HepG2 (cell line): ENCODE data around the gene SEMA6B. TPM values are rescaled to one million over a fixed set of nuclear protein-coding genes. Genes with fewer than 3 reads are reported as not detected.

ENCODE experiments used
- ASH2L ChIP-seq: fragments of 300-600, 200-600 bp; sonication (generic); IDR thresholded peaks from 2 replicates; pipeline ENCODE4 v1.7.0; 2017; ENCODE audit warnings: low read depth, mild to moderate bottlenecking, moderate library complexity, mixed read lengths, low read length; ENCODE audit not compliant: insufficient read length
- ELF3 ChIP-seq: IDR thresholded peaks from 2 replicates; pipeline ENCODE4 v1.6.1; 2016; ENCODE audit warnings: missing genetic modification reagents, missing compliant biosample characterization
- ERF ChIP-seq: IDR thresholded peaks from 2 replicates; pipeline ENCODE4 v1.6.1; 2018; ENCODE audit warnings: missing biosample characterization, missing genetic modification reagents
- HDAC2 ChIP-seq: sonication (generic); formaldehyde crosslinking; IDR thresholded peaks from 2 replicates; pipeline ENCODE4 v1.4.0; 2020; ENCODE audit warnings: missing genetic modification reagents
- KDM3A ChIP-seq: IDR thresholded peaks from 2 replicates; pipeline ENCODE4 v1.6.1; 2018; ENCODE audit warnings: low read depth, missing compliant biosample characterization
- MTA1 ChIP-seq: sonication (generic); formaldehyde crosslinking; IDR thresholded peaks from 2 replicates; pipeline ENCODE4 v1.4.0; 2020; ENCODE audit warnings: missing genetic modification reagents, mild to moderate bottlenecking, borderline replicate concordance
- MYC ChIP-seq: sonication (generic); formaldehyde crosslinking; IDR thresholded peaks from 2 replicates; pipeline ENCODE4 v1.9.0; 2021; ENCODE audit warnings: missing genetic modification reagents, borderline replicate concordance
- NBN ChIP-seq: fragments of 450-650 bp; conservative IDR thresholded peaks from 2 replicates; pipeline ENCODE4 v1.6.1; 2017
- NFE2L2 ChIP-seq: fragments of 150-350 bp; IDR thresholded peaks from 2 replicates; pipeline ENCODE4 v1.6.1; 2014; ENCODE audit warnings: low read length
- SP1 ChIP-seq, 2 experiments: fragments of 450-650 bp in 1 of 2; sonication (generic) in 1 of 2; formaldehyde crosslinking in 1 of 2; IDR thresholded peaks; 2 replicates each; pipeline versions ENCODE4 v1.4.0 to v1.6.1; 2016 to 2020; ENCODE audit warnings: missing genetic modification reagents in 1 of 2
- TCF12 ChIP-seq, 2 experiments: fragments of 450-650 bp in 1 of 2; sonication (generic) in 1 of 2; formaldehyde crosslinking in 1 of 2; IDR thresholded peaks; 2 replicates each; pipeline versions ENCODE4 v1.6.1 to v1.8.0; 2017 to 2022; ENCODE audit warnings: antibody characterized with exemption in 1 of 2, mild to moderate bottlenecking in 1 of 2, missing genetic modification reagents in 1 of 2, moderate library complexity in 1 of 2
- U2AF1 ChIP-seq: fragments of 200-400 bp; formaldehyde crosslinking; optimal IDR thresholded peaks from 2 replicates; pipeline ENCODE3; 2017; ENCODE audit warnings: mild to moderate bottlenecking, low read depth, low read length
- ZBTB38 ChIP-seq: sonication (generic); formaldehyde crosslinking; IDR thresholded peaks from 2 replicates; pipeline ENCODE4 v1.5.1; 2020; ENCODE audit warnings: mild to moderate bottlenecking, missing genetic modification reagents
- ZBTB7B ChIP-seq: sonication (generic); formaldehyde crosslinking; IDR thresholded peaks from 2 replicates; pipeline ENCODE4 v1.4.0; 2020; ENCODE audit warnings: missing genetic modification reagents
- ZFX ChIP-seq: sonication (generic); formaldehyde crosslinking; IDR thresholded peaks from 2 replicates; pipeline ENCODE4 v1.4.0; 2020; ENCODE audit warnings: mild to moderate bottlenecking, low read depth, missing genetic modification reagents, moderate library complexity
- ZMYM2 ChIP-seq: sonication (generic); formaldehyde crosslinking; IDR thresholded peaks from 2 replicates; pipeline ENCODE4 v1.8.0; 2022; ENCODE audit warnings: mild to moderate bottlenecking, missing genetic modification reagents
- ZNF138 ChIP-seq: sonication (generic); formaldehyde crosslinking; IDR thresholded peaks from 2 replicates; pipeline ENCODE4 v1.5.0; 2020; ENCODE audit warnings: mild to moderate bottlenecking, low read depth, missing genetic modification reagents
- ZNF207 ChIP-seq: fragments of 450-650 bp; IDR thresholded peaks from 2 replicates; pipeline ENCODE4 v1.6.1; 2016; ENCODE audit warnings: antibody characterized with exemption, borderline replicate concordance
- ZNF234 ChIP-seq: sonication (generic); formaldehyde crosslinking; conservative IDR thresholded peaks from 2 replicates; pipeline ENCODE4 v1.5.1; 2020; ENCODE audit warnings: mild to moderate bottlenecking, missing genetic modification reagents
- ZNF644 ChIP-seq: IDR thresholded peaks from 2 replicates; pipeline ENCODE4 v1.6.1; 2016; ENCODE audit warnings: low read depth
- ZNF703 ChIP-seq: sonication (generic); formaldehyde crosslinking; IDR thresholded peaks from 2 replicates; pipeline ENCODE4 v1.5.1; 2020; ENCODE audit warnings: missing genetic modification reagents, mild to moderate bottlenecking, moderate library complexity, borderline replicate concordance
- ZSCAN25 ChIP-seq: sonication (generic); formaldehyde crosslinking; IDR thresholded peaks from 2 replicates; pipeline ENCODE4 v1.8.0; 2022; ENCODE audit warnings: mild to moderate bottlenecking, missing genetic modification reagents
- polyA plus RNA-seq, 8 experiments: library from polyadenylated mRNA; depleted of rRNA in 3 of 8; stranded (reverse) in 7 of 8; unstranded in 1 of 8; fragments of >200 nt; fragmentation: Illumina TruSeq in 4 of 8; extraction: Trizol in 4 of 8; gene quantifications; 2 replicates each; pipeline versions ENCODE4 v1.2.1 to v1.2.3, GENCODE V29; 2011 to 2016; ENCODE audit warnings: low read depth in 4 of 8, missing spikeins in 1 of 8, mixed read lengths in 1 of 8; ENCODE audit not compliant: insufficient read depth in 1 of 8
- total RNA-seq, 5 experiments: library from RNA; depleted of rRNA; stranded (reverse); fragments of >200 nt; fragmentation: Illumina TruSeq; extraction: Trizol; gene quantifications; 2 replicates each; pipeline ENCODE4 v1.2.3, GENCODE V29; 2016; ENCODE audit warnings: low read depth in 1 of 5
- TF ChIP-seq, protein P1 (sequence below): sonication (generic); formaldehyde crosslinking; IDR thresholded peaks from 2 replicates; pipeline ENCODE4 v1.4.0; 2020; ENCODE audit warnings: missing genetic modification reagents, borderline replicate concordance
- TF ChIP-seq, protein P2 (sequence below): IDR thresholded peaks from 2 replicates; pipeline ENCODE4 v1.6.1; 2016; ENCODE audit warnings: missing compliant biosample characterization, missing genetic modification reagents, borderline replicate concordance
- TF ChIP-seq, protein P3 (sequence below): sonication (generic); formaldehyde crosslinking; IDR thresholded peaks from 2 replicates; pipeline ENCODE4 v1.4.0; 2020; ENCODE audit warnings: low read depth, mild to moderate bottlenecking, missing genetic modification reagents

SEMA6B gene
- total and polyA plus RNA-seq, 2 of the 13 experiments (the other 11 are each of a cell fraction or from before 2014, with no cell fraction given) = 45.5 to 67.1 TPM

DNA sequence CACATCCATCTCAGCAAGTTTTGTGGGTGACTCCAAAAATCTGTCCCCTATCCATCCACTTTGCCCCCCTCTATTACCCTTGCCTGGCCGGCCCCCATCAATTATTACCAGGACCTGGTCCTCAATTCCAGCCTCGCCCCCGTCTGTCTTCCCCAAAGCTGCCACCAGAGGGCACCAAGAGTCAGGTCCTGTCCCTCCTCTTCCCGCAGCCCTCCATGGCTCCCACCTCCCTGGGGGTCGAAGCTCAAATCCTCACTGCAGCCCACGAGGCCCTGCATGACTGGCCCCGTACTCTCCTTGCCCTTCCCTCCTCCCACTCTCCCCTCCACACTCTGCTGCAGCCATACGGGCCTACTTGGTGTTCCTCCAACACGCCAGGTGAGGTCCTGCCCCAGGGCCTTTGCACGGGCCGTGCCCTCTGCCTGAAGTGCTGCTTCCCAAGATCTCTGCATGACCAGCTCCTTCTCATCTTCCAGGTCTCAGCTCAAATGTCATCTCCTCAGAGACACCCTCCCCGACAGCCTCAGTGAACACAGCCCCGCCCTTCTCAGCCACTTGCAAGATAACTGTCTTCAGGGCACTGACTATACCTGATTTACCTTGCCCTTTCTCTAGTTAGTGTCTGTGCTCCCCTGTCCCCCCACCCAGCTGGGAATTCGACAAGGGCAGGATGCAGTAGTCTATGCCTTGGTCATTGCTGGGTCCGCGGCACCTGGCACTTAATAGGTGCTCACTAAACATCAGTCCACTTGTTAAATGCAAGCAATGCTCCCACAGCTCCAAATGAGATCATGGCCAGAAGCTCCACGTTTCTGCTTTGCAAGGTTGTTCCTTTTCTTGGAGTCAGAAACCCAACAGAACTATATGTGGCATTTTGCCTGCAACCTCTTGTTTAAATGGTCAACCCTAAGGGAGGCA is 16.8 kb upstream of the SEMA6B start (continued):
- TF ChIP-seq MTA1 (CRISPR knock-in tag) (peak; percentile 70; the same call in 1 of the 2 replicates), ZNF138 (no peak), TCF12 (IDR thresholded peaks at IDR 0.05) (no peak), TCF12 (CRISPR knock-in tag; IDR thresholded peaks at IDR 0.05) (no peak), ZFX (0 out of 2 replicates have a peak, but pooled peaks have one; percentile 25), ZNF644 (CRISPR knock-in tag) (no peak), SP1 (IDR thresholded peaks at IDR 0.05) (no peak), SP1 (CRISPR knock-in tag; IDR thresholded peaks at IDR 0.05) (0 out of 2 replicates have a peak, but pooled peaks have one; percentile 36), ERF (no peak), NFE2L2 (no peak), ZNF703 (CRISPR knock-in tag) (no peak), ZBTB38 (CRISPR knock-in tag) (peak; percentile 64; the same call in 1 of the 2 replicates), HDAC2 (CRISPR knock-in tag) (peak; percentile 75), KDM3A (CRISPR knock-in tag) (0 out of 2 replicates have a peak, but pooled peaks have one; percentile 14), ZNF234 (CRISPR knock-in tag) (no peak), ELF3 (CRISPR knock-in tag) (0 out of 2 replicates have a peak, but pooled peaks have one; percentile 11), ZNF207 (0 out of 2 replicates have a peak, but pooled peaks have one; percentile 15), ZSCAN25 (CRISPR knock-in tag) (peak; percentile 88), U2AF1 (peak; percentile 39), ZBTB7B (CRISPR knock-in tag) (peak; percentile 62; the same call in 1 of the 2 replicates), ZMYM2 (CRISPR knock-in tag) (peak; percentile 83), ASH2L (peak; percentile 30), MYC (CRISPR knock-in tag) (peak; percentile 33; the same call in 1 of the 2 replicates), NBN (no peak)
- TF ChIP-seq, protein P1, sequence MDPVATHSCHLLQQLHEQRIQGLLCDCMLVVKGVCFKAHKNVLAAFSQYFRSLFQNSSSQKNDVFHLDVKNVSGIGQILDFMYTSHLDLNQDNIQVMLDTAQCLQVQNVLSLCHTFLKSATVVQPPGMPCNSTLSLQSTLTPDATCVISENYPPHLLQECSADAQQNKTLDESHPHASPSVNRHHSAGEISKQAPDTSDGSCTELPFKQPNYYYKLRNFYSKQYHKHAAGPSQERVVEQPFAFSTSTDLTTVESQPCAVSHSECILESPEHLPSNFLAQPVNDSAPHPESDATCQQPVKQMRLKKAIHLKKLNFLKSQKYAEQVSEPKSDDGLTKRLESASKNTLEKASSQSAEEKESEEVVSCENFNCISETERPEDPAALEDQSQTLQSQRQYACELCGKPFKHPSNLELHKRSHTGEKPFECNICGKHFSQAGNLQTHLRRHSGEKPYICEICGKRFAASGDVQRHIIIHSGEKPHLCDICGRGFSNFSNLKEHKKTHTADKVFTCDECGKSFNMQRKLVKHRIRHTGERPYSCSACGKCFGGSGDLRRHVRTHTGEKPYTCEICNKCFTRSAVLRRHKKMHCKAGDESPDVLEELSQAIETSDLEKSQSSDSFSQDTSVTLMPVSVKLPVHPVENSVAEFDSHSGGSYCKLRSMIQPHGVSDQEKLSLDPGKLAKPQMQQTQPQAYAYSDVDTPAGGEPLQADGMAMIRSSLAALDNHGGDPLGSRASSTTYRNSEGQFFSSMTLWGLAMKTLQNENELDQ = no peak
- TF ChIP-seq, protein P2, sequence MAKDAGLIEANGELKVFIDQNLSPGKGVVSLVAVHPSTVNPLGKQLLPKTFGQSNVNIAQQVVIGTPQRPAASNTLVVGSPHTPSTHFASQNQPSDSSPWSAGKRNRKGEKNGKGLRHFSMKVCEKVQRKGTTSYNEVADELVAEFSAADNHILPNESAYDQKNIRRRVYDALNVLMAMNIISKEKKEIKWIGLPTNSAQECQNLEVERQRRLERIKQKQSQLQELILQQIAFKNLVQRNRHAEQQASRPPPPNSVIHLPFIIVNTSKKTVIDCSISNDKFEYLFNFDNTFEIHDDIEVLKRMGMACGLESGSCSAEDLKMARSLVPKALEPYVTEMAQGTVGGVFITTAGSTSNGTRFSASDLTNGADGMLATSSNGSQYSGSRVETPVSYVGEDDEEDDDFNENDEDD (CRISPR knock-in tag) = peak; percentile 39; the same call in 1 of the 2 replicates
- TF ChIP-seq, protein P3, sequence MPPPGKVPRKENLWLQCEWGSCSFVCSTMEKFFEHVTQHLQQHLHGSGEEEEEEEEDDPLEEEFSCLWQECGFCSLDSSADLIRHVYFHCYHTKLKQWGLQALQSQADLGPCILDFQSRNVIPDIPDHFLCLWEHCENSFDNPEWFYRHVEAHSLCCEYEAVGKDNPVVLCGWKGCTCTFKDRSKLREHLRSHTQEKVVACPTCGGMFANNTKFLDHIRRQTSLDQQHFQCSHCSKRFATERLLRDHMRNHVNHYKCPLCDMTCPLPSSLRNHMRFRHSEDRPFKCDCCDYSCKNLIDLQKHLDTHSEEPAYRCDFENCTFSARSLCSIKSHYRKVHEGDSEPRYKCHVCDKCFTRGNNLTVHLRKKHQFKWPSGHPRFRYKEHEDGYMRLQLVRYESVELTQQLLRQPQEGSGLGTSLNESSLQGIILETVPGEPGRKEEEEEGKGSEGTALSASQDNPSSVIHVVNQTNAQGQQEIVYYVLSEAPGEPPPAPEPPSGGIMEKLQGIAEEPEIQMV (CRISPR knock-in tag) = 0 out of 2 replicates have a peak, but pooled peaks have one; percentile 16
